SK-N-SH (cell line): ENCODE measurements around the gene RRAD. TPM values are rescaled to one million over a fixed set of nuclear protein-coding genes. Genes with fewer than 3 reads are reported as not detected.

Source experiments
- CTCF ChIA-PET: fragments of 300-600, 350-600 bp; formaldehyde crosslinking; extraction: SDS; loops from one replicate; lab custom pipeline; 2021; lab: Yijun Ruan, JAX
- POLR2A ChIA-PET: fragments of 350-600 bp; sonication (Branson Sonifier 250); formaldehyde crosslinking; extraction: SDS; loops from one replicate; lab custom pipeline; 2020; ENCODE audit warnings: antibody characterized with exemption, inconsistent platforms; lab: Yijun Ruan, JAX
- DNase-seq: peaks from one replicate; pipeline ENCODE4 v3.0.0; 2012
- H2AFZ ChIP-seq: fragments of 200-600 bp; sonication (generic); 2 replicates; pipeline ENCODE4 v1.8.1; 2016; ENCODE audit warnings: antibody characterized with exemption, mild to moderate bottlenecking, low read depth
- H3F3A ChIP-seq: fragments of 200-600 bp; sonication (generic); replicated peaks from 2 replicates; pipeline ENCODE3; 2016; ENCODE audit warnings: antibody characterized with exemption, mild to moderate bottlenecking; ENCODE audit not compliant: insufficient read depth
- H3K27ac ChIP-seq, 2 experiments: fragments of 200-500 bp in 1 of 2; fragments of 200-600 bp in 1 of 2; sonication (Bioruptor generic) in 1 of 2; sonication (generic), shearing (Covaris generic) in 1 of 2; 2 replicates each; pipeline versions ENCODE4 v1.5.1 to v1.6.1; 2014 to 2016; ENCODE audit warnings: low read depth in 2 of 2, inconsistent platforms in 1 of 2, low read length in 1 of 2, mild to moderate bottlenecking in 1 of 2, mixed read lengths in 1 of 2
- H3K27me3 ChIP-seq: fragments of 200-600 bp; sonication (generic), shearing (Covaris generic); 2 replicates; pipeline ENCODE4 v1.6.1; 2016; ENCODE audit warnings: mixed run types; ENCODE audit not compliant: insufficient read depth
- H3K36me3 ChIP-seq, 2 experiments: fragments of 200-500 bp in 1 of 2; fragments of 200-600 bp in 1 of 2; sonication (Bioruptor generic) in 1 of 2; sonication (generic) in 1 of 2; replicated peaks in 1 of 2; 2 replicates each; pipeline versions ENCODE3 to v1.5.1; 2014 to 2016; ENCODE audit warnings: low read length in 1 of 2, mild to moderate bottlenecking in 1 of 2; ENCODE audit not compliant: insufficient read depth in 2 of 2, control insufficient read depth in 1 of 2
- H3K4me1 ChIP-seq, 2 experiments: fragments of 200-500 bp in 1 of 2; fragments of 200-600 bp in 1 of 2; sonication (Bioruptor generic) in 1 of 2; sonication (generic), shearing (Covaris generic) in 1 of 2; 2 replicates each; pipeline versions ENCODE4 v1.5.1 to v1.6.1; 2014 to 2016; ENCODE audit warnings: low read depth in 1 of 2, low read length in 1 of 2, mixed run types in 1 of 2; ENCODE audit not compliant: insufficient read depth in 2 of 2, control insufficient read depth in 1 of 2
- H3K4me2 ChIP-seq: fragments of 200-600 bp; sonication (generic), shearing (Covaris generic); 2 replicates; pipeline ENCODE4 v1.6.1; 2017; ENCODE audit warnings: mixed run types
- H3K4me3 ChIP-seq, 2 experiments: fragments of 200-500 bp in 1 of 2; fragments of 200-600 bp in 1 of 2; sonication (Bioruptor generic) in 1 of 2; sonication (generic), shearing (Covaris generic) in 1 of 2; 2 replicates each; pipeline versions ENCODE4 v1.5.1 to v1.8.1; 2014 to 2016; ENCODE audit warnings: low read depth in 2 of 2, inconsistent platforms in 1 of 2, low read length in 1 of 2, mild to moderate bottlenecking in 1 of 2, mixed read lengths in 1 of 2, moderate library complexity in 1 of 2
- H3K79me2 ChIP-seq: fragments of 200-600 bp; sonication (generic); 2 replicates; pipeline ENCODE4 v1.8.1; 2017; ENCODE audit warnings: mild to moderate bottlenecking; ENCODE audit not compliant: insufficient read depth
- H3K9ac ChIP-seq: fragments of 200-600 bp; sonication (generic); 2 replicates; pipeline ENCODE4 v1.6.1; 2017; ENCODE audit warnings: mixed run types
- H3K9me2 ChIP-seq: fragments of 200-600 bp; sonication (generic); 2 replicates; pipeline ENCODE4 v1.6.1; 2017; ENCODE audit warnings: mixed run types
- H3K9me3 ChIP-seq: fragments of 200-600 bp; sonication (generic); 2 replicates; pipeline ENCODE4 v1.6.1; 2017; ENCODE audit warnings: mixed run types, mild to moderate bottlenecking, moderate library complexity
- H4K20me1 ChIP-seq: fragments of 200-600 bp; sonication (generic); 2 replicates; pipeline ENCODE4 v1.6.1; 2017; ENCODE audit warnings: mild to moderate bottlenecking, mixed run types; ENCODE audit not compliant: insufficient read depth
- CHD2 ChIP-seq: fragments of 150-350 bp; IDR thresholded peaks from 2 replicates; pipeline ENCODE4 v1.6.1; 2018; ENCODE audit warnings: low read length; ENCODE audit not compliant: partially characterized antibody
- GATA2 ChIP-seq: sonication (generic); formaldehyde crosslinking; IDR thresholded peaks from 2 replicates; pipeline ENCODE4 v1.5.0; 2020; ENCODE audit warnings: mild to moderate bottlenecking, missing genetic modification reagents
- JUND ChIP-seq: IDR thresholded peaks from 2 replicates; pipeline ENCODE4 v1.4.0; 2012
- MEF2A ChIP-seq: IDR thresholded peaks from 2 replicates; pipeline ENCODE4 v1.4.0; 2012; ENCODE audit warnings: low read depth, borderline replicate concordance
- MXI1 ChIP-seq: IDR thresholded peaks from 2 replicates; pipeline ENCODE4 v1.6.1; 2012; ENCODE audit warnings: mild to moderate bottlenecking, low read depth, low read length, improper control_type of control experiment
- POLR2AphosphoS5 ChIP-seq: IDR thresholded peaks from 2 replicates; pipeline ENCODE4 v1.6.1; 2012; ENCODE audit warnings: low read depth, low read length
- RCOR1 ChIP-seq: fragments of 150-350 bp; IDR thresholded peaks from 2 replicates; pipeline ENCODE4 v1.6.1; 2017; ENCODE audit warnings: antibody characterized with exemption, low read length
- RXRA ChIP-seq: IDR thresholded peaks from 2 replicates; pipeline ENCODE4 v1.4.0; 2012; ENCODE audit warnings: low read depth, mild to moderate bottlenecking, borderline replicate concordance
- SIN3A ChIP-seq: IDR thresholded peaks from 2 replicates; pipeline ENCODE4 v1.6.1; 2012; ENCODE audit warnings: low read depth, mild to moderate bottlenecking, low read length, moderate library complexity, borderline replicate concordance
- USF1 ChIP-seq: IDR thresholded peaks from 2 replicates; pipeline ENCODE4 v1.4.0; 2012; ENCODE audit warnings: low read depth, borderline replicate concordance
- YY1 ChIP-seq: IDR thresholded peaks from 2 replicates; pipeline ENCODE4 v1.4.0; 2012; ENCODE audit warnings: low read depth, mild to moderate bottlenecking
- WGBS: methylation state at CpG from one replicate; pipeline ENCODE4 v1.1.6; 2017; ENCODE audit warnings: low lambda C conversion rate; 5-methylcytosine and 5-hydroxymethylcytosine counted together
- polyA plus RNA-seq, 3 experiments: library from polyadenylated mRNA; depleted of rRNA; stranded (reverse); fragments of >200 nt; gene quantifications; 2 replicates each; pipeline ENCODE4 v1.2.3, GENCODE V29; 2012
- TF ChIP-seq, protein P1 (sequence below): fragments of 150-350 bp; IDR thresholded peaks from 2 replicates; pipeline ENCODE4 v1.6.1; 2017; ENCODE audit warnings: antibody characterized with exemption, low read length, low read depth, borderline replicate concordance
- TF ChIP-seq, protein P2 (sequence below): IDR thresholded peaks from 2 replicates; pipeline ENCODE4; 2012
- TF ChIP-seq, protein P3 (sequence below): IDR thresholded peaks from 2 replicates; pipeline ENCODE4 v1.4.0; 2012; ENCODE audit warnings: low read depth

The RRAD gene
- polyA plus RNA-seq, 1 of the 3 experiments (the other 2 are of a cell fraction) = 9.3 TPM

DNA sequence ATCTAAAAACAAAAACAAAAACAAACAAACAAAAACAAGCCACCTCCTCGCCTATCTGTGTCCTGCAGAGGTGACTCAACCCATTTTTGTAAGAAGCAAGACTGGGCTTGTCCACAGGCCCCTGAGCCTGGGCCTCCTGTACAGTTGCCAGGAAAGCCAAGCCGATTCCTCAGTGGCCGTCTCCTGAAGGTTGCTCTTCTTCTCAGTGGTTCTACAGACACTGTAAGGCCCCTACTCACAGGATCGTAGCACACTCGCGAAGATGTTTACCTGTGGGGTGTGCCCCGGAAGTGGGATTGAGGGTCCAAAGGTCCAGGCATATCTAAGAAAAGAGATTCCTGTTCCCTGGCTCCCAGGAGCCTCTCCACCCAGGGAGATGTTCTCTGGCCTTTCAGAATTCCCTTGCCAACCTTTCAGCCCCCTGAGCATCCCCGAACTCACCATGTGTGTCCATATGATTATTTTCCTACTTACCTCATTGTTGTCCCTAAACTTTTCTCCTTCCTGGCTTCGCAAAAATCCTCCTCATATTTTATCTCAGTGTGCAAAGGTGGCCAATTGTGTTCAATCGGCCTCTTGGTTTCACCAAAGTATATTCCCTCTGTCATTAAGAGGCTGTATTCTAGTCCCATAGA lies 28.2 kb upstream of the RRAD start:
- Histone ChIP-seq H3K4me3 (no peak overlapping the region; a peak in 1 of 4 replicates), H3K4me1 (no peaks in the 10 kb centered on the region; a peak in 1 of 4 replicates), H3F3A (peaks cover 5% of the 10 kb centered on the region), H3K79me2 (no peaks in the 10 kb centered on the region), H2AFZ (peak overlapping the region; percentile 75), H3K36me3 (no peaks in the 10 kb centered on the region), H4K20me1 (no peaks in the 10 kb centered on the region), H3K27ac (no peak overlapping the region), H3K9me3 (no peaks in the 10 kb centered on the region; the same call in 1 of the 2 replicates), H3K9me2 (no peaks in the 10 kb centered on the region), H3K9ac (no peak overlapping the region), H3K4me2 (no peak overlapping the region), H3K27me3 (no peaks in the 10 kb centered on the region)
- TF ChIP-seq, protein P1, sequence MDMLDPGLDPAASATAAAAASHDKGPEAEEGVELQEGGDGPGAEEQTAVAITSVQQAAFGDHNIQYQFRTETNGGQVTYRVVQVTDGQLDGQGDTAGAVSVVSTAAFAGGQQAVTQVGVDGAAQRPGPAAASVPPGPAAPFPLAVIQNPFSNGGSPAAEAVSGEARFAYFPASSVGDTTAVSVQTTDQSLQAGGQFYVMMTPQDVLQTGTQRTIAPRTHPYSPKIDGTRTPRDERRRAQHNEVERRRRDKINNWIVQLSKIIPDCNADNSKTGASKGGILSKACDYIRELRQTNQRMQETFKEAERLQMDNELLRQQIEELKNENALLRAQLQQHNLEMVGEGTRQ = no peak
- TF ChIP-seq RCOR1 = no peak
- no peak for TF ChIP-seq YY1
- TF ChIP-seq GATA2 = no peak
- no peak for TF ChIP-seq RXRA
- TF ChIP-seq, protein P2, sequence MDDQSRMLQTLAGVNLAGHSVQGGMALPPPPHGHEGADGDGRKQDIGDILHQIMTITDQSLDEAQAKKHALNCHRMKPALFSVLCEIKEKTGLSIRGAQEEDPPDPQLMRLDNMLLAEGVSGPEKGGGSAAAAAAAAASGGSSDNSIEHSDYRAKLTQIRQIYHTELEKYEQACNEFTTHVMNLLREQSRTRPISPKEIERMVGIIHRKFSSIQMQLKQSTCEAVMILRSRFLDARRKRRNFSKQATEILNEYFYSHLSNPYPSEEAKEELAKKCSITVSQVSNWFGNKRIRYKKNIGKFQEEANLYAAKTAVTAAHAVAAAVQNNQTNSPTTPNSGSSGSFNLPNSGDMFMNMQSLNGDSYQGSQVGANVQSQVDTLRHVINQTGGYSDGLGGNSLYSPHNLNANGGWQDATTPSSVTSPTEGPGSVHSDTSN = no peak
- no peak for TF ChIP-seq SIN3A
- no peak for TF ChIP-seq CHD2
- no peak for TF ChIP-seq MXI1
- no peak for TF ChIP-seq USF1
- TF ChIP-seq JUND = no peak
- TF ChIP-seq, protein P3, sequence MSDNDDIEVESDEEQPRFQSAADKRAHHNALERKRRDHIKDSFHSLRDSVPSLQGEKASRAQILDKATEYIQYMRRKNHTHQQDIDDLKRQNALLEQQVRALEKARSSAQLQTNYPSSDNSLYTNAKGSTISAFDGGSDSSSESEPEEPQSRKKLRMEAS = no peak
- no peak for TF ChIP-seq MEF2A
- no peak for TF ChIP-seq POLR2AphosphoS5
- DNase-seq = no peak
- POLR2A ChIA-PET = no interaction called here
- CTCF ChIA-PET = interaction anchor here (0.5 to 6.2 kb wide), 55 partner anchors 7 to 329 kb away, joined by 3 to 81 read pairs (median 5); partner anchors contain the start of genes B3GNT9, CES3, CIAO2B and FBXL8
- 51% methylated on average over 8 of the region's 10 CpGs for WGBS
